Fibroblast of the conjunctiva (primary cell): Measurements from ENCODE around the gene ASB8.
"Not testable (repeated sequence)": the region's sequence is repeated elsewhere in the genome, so short reads cannot be mapped to it uniquely, and the experiment has no call there.

ENCODE experiments used
- DNase-seq: peaks from one replicate; pipeline ENCODE4 v3.0.0-alpha.2; 2010; ENCODE audit warnings: low read depth

ASB8 gene

DNA sequence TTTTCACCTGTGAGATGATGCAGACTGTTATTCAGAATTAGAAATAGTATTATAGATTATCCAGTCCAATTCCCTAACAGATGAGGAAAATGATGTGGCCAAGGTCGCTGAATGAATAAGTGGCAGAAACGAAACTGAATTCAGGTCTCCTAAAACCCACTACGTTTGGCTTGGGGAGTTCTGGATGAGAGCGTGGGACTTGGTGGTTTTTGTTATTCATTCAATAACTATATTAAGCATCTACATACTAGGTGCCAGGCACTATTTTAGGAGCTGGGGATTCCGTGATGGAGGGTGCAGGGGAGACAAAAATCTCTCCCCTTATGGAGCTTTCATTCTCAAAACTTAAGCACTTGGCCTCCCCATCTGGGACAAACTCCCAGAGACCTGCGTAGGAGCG is 25.3 kb upstream of the ASB8 start:
- no peak for DNase-seq

DNA sequence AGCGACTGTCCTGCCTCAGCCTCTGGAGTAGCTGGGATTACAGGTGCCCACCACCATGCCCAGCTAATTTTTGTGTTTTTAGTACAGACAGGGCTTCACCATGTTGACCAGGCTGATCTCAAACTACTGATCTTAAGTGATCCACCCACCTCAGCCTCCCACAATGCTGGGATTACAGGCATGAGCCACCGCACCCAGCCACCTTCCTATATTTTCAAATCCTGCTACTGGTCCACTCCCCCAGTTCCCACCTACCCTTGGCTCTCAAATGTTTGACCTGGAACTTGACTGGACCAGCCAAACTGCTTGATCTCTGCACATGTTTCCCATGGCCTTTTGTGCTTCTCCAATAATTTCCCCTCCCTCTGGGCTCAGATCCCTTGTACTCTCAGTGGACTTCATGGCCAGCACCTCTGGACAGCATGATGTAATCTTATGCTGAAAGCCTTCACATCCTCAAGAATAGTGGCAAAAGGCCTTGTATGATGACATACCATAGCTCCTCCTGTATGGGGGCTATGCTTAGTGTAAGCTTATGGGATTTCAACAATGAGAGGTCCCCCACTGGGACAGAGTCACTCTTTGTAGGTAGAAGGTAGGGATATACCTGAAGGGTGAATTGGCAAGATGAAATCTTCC is 23.7 kb upstream of the ASB8 start:
- no peak for DNase-seq

GRCh38 chr12:48180424-48180823 is 23.1 kb upstream of the ASB8 start:
- no peak for DNase-seq

DNA sequence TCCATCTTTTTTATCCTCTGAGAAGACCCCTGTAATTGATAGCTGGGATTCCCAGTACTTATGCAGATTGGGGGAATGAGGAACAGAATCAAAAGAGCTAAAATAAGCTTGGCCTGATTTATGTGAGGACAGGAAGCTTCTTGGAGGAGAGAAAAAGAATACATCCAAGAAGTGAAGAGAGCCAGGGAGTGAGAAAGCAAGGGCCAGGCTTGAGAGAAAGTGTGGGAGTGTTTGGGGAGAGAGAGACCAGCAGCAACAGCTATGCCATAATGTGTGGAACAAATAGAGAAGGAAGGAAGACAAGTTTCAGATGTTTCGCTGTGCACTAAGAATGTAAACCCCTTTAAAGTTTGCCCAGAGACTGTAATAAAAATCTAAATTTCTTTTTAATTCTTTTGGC is 22.2 kb upstream of the ASB8 start:
- DNase-seq, result no peak

DNA sequence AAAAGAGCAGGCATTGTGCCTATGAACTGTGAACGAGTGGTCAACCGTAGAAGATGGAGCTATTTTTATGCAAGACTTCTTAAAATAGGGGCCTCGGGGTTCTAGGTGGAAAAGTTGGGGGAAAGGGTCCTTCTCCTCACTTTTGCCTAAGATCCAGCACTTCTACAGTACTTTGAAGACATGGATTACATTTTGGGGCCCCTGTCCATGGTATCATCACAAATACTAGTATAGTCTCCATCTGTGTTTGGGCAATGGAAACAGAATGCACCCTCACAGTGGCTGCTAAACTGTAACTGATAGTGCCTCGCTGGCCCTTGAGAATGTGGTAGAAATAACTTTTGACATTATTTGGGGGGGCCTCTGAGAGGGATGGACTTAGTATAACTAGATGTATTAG is 20.7 kb upstream of the ASB8 start:
- no peak for DNase-seq

DNA sequence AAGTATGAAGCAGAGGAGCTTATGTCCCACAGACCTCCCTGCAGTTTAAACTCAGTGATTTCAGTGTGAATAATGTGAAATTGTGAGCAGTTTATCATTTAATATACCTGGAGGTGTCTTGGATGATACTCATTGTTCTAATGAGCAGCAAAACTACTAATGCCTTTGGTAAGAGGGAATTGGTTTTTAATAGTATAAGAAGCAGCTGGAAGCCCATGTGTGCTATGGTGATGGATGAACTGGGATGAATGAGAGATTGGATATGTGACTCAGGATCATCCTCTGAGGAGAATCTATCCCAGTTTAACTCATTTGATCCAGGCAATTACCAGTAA is 19.1 kb upstream of the ASB8 start:
- DNase-seq, result no peak

GRCh38 chr12:48175613-48176416 is 18.5 kb upstream of the ASB8 start:
- no peak for DNase-seq

DNA sequence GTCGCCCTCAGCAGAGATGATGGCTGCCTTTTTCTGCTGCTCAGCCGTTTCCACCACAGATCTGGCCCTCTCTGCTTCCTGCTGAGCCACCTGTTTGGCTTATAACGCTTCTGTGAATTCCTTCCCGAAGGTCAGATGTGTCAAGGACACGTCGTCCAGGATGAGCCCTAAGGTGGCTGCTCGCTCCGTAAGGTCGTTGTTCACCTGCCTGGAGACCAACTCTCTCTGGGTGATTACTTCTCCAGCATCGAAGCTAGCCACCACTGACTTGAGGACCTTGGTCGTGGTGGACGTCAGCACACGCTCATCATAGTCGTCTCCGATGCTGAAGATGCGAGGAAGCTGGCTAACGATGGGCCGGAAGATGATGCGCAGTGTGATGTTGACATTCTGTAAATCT is 11.7 kb upstream of the ASB8 start:
- no peak for DNase-seq

DNA sequence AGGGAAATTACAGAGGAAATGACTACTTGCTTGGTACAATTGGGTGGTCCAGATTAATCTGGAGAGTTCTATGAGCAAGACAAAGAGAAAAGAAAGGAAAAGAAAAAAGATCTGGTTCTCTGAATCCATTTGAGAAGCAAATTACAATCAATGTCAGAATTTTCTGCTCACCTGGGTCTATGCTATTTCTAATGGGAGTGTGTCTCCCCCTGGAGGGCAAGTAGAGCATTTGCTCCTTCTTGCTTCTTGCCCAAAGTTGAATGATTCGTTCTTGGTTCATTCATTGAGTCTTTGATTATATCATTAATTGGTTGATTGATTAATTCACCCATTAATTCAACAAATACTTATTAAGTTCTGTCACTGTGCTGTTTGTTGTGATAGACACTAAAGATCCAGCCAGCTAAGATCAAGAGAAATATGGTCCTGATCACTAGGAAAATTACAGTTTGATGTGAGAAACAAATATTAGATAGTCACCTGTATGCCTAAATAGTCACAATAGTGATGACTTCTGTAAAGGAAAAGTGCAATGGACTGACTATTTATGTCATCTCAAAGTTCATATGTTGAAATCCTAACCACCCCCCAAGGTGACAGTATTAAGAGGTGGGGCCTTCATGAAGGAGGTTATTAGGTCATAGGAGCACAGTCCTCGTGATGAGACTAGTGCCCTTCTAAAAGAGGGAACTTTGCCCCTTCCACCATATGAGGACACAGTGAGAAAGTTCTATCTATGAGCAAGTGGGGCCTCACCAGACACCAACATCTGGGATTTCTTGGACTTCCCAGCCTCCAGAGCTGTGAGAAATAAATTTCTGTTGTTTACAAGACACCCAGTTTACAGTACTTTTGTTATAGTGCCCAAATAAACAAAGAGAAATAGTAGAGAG is 8.0 kb upstream of the ASB8 start:
- peak; percentile 55 for DNase-seq

- no peak for DNase-seq
Observed at GRCh38 chr12:48164451-48164850, 7.1 kb upstream of the ASB8 start.

- DNase-seq, result no peak
Observed at GRCh38 chr12:48163150-48163747, 5.9 kb upstream of the ASB8 start.

DNA sequence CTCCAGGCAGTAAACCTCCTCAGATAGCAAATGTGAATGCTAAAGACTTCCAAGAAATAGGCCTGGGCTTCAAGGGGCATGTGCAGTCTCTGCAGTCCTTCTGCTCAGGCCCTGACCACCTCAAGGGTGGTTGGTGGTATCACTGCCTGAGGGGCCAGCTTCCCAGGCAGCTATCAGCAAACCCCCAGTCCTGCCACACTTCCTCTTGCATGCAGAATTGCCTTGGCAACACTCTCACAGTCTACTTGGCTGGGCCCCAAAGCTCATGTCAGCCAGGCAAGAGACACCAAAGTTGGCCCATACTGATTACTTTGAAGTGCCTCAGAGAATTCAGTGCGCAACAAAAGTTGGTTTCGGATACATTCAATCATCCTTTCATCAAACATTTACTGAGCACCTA is 3.5 kb upstream of the ASB8 start:
- no peak for DNase-seq

GRCh38 chr12:48160046-48160445 is 2.7 kb upstream of the ASB8 start:
- DNase-seq, result no peak

DNA sequence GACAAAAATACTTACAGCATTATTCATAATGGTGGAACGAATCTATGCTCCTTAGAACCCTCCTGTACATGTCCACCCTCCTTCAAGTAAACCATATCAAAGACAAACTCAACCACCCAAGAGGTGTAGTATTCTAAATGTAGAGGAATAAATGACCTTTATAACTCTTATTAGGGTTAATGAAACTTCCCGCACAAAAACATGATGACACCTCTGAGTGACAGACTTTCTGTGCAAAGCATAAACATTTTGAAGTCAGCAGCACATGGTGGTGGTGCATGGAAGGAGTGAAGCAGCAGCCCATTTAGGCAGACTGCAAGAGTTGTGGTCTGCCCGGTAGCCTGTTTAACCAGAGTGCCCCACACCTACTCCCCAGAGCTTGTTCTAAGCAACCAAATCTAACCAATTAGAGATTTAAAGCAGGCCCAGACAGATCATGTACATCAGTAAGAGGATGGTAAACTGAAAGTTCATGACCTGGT is 615 bp upstream of the ASB8 start:
- no peak for DNase-seq

- DNase-seq, result no peak
Observed at GRCh38 chr12:48156652-48157017, 680 bp downstream of the ASB8 start.

DNA sequence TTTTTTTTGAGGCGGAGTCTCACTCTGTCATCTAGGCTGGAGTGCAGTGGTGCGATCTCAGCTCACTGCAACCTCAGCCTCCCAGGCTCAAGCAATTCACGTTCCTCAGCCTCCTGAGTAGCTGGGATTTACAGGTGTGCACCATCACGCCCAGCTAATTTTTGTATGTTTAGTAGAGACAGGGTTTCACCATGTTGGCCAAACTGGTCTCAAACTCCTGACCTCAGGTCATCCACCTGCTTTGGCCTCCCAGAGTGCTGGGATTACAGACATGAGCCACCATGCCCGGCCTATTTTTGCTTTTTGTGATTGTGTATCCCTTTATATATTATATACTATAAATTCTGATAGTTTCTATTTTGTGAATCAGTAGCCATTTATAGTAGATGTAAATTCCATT is 1.5 kb downstream of the ASB8 start:
- DNase-seq, result not testable (repeated sequence)

DNA sequence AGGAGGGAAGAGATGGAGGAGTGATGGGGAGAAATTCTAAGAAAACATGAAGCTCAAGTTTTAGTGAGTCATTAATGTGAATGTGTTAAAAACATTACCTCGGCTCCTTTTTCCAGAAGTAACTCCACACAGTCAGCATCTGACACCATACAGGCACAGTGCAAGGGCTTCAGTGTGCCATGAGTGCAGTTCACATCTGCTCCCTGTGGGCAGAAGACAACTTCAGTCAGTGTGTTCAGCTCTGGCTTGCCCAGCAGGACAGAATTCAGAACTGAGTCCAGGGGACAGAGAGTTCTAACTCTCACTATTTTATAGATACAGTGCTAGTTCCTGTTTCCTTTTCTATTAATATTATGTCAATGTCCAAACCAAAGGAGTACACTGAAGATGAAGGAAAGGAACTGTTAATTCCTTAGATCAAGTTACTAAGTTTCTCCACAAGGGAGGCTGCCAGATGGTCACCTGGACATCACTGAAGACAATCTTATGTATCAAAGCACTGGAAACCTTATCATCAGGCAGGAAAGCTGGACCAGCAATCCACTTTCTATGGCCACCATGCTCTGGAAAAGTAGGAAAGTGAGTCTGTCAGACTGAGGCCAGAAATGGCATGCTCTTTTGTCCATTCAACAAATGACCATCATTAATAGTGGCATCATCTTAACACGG is 6.1 kb downstream of the ASB8 start:
- DNase-seq, result no peak

DNA sequence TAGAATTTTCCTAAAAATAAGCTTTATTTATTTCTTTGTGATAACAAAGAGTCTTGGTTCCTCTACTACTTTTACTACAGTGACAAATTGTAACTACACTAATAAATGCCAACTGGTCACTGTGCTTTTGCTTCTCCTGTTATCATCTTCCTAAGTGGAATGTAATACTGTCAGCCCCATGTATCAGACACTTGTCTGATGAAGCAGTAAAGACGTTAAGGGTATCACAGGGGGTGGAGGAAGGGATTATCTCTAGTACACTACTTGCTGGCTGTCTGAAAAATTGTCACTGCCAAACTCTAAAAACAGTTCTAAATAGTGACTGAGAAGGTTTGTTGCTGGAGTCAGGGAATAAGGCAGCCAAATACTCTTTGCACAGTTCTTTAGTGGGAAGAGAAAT is 11.3 kb downstream of the ASB8 start:
- DNase-seq, result no peak

- no peak for DNase-seq
Observed at GRCh38 chr12:48143898-48144297, 13.4 kb downstream of the ASB8 start.

DNA sequence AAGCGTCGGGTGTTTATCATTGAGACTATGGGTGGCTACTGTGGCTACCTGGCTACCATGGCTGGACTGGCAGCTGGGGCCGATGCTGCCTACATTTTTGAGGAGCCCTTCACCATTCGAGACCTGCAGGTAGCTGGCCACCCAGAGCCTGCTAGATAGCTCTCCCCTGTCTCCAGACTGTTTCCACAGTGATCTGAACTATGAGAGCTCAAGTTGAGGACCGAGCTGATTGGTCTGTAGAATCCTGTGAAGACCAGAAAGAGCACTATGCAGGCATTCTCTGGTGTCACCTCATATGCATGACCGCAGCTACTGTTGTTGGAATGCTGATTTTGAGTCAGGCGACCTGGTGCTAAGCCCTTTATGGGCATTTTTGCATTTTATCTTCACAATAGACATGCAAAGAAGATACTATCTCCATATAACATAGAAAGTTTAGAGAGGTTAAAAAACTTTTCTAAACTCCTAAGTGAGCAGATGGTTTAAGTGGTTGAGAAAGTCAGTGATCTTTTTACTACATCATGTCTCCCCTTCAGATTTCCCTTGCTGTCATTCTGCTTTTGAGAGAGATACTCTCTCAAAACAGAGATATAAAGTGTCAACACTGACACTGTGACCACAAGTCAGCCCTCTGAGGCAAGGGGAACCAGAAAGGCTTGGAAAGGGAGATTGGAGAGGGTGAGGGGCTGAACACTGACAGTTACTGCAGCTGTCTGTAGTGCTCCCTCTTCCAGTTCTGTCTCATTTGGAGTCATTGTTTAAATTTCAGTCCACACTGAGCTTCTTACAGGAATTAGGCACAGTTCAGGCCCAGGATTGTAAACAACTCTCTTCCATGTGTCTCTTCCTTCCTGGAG is 14.3 kb downstream of the ASB8 start:
- no peak for DNase-seq

DNA sequence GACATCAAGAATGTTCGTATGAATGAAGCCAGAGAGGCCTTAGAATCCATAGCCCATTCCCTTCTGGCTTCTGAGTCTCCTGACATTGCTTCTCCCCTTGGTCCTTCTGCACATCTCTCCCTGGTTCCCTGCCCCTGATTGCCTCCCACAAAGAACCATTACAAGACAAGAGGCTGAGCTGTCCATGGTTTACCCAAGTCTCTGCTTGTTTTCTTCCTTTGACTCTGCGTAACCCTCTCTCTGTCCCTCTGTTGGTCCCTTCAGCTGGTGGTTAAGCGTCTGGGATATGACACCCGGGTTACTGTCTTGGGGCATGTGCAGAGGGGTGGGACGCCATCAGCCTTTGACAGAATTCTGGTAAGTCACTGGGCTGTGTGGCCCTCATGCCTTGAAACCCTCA is 22.3 kb downstream of the ASB8 start:
- no peak for DNase-seq
